ENCODE data around the gene GPRC6A. TPM values are rescaled to one million over a fixed set of nuclear protein-coding genes. Genes with fewer than 3 reads are reported as not detected.

GPRC6A gene
- total RNA-seq, 2 experiments from 2014 or later = not detected

GRCh38 chr6:116783852-116784251, 45.0 kb downstream of the GPRC6A start:
- H3K9me3 Mint-ChIP-seq = no peaks in the 10 kb centered on the region
- ChIA-PET POLR2A (no interaction called here), CTCF (no interaction called here)
- no peak overlapping the region for H3K4me3 Mint-ChIP-seq
- Histone ChIP-seq H3K9me3 (ENCODE audit: control insufficient read depth in 1 of 2, insufficient read depth in 1 of 2, low read length in 2 of 2) (no peaks in the 10 kb centered on the region), H3K4me3 (ENCODE audit: low read length) (no peak overlapping the region), H3K36me3 (ENCODE audit: insufficient read depth, low read length) (no peaks in the 10 kb centered on the region), H3K4me1 (ENCODE audit: insufficient read depth, low read length) (no peaks in the 10 kb centered on the region), H3K27ac (ENCODE audit: low read depth in 1 of 2, low read length in 2 of 2) (no peak overlapping the region), H3K27me3 (ENCODE audit: control insufficient read depth in 1 of 2, insufficient read depth in 2 of 2, low read length in 2 of 2) (peaks cover 10 to 17% of the 10 kb centered on the region in 2 experiments)
- TF ChIP-seq CTCF (IDR thresholded peaks at IDR 0.05) = no peak
- intact Hi-C loops (cut with DNase I, micrococcal nuclease) = no loop called here
- H3K27ac Mint-ChIP-seq = no peak overlapping the region
- H3K4me1 Mint-ChIP-seq (ENCODE audit: low read depth) = no peaks in the 10 kb centered on the region
- peaks cover 30% of the 10 kb centered on the region for H3K27me3 Mint-ChIP-seq
- ATAC-seq (ENCODE audit: poor library complexity) = no peak
- no peak for DNase-seq
- H3K36me3 Mint-ChIP-seq (ENCODE audit: low read depth) = no peaks in the 10 kb centered on the region

GRCh38 chr6:116779573-116780164, 49.2 kb downstream of the GPRC6A start:
- H3K27me3 ChIP-seq (ENCODE audit: control insufficient read depth in 1 of 2, insufficient read depth in 2 of 2, low read length in 2 of 2) = peaks cover 12 to 13% of the 10 kb centered on the region in 2 experiments
- no peak overlapping the region for H3K4me3 Mint-ChIP-seq
- no peaks in the 10 kb centered on the region for H3K9me3 Mint-ChIP-seq
- H3K4me1 Mint-ChIP-seq (ENCODE audit: low read depth) = no peaks in the 10 kb centered on the region
- H3K27ac Mint-ChIP-seq = no peak overlapping the region
- ATAC-seq (ENCODE audit: poor library complexity) (no peak), DNase-seq (peak in 2 of 14 experiments; percentile 7 to 12)
- intact Hi-C loops (cut with DNase I, micrococcal nuclease) = no loop called here
- no peaks in the 10 kb centered on the region for H3K9me3 ChIP-seq (ENCODE audit: control insufficient read depth in 1 of 2, insufficient read depth in 1 of 2, low read length in 2 of 2)
- H3K4me1 ChIP-seq (ENCODE audit: insufficient read depth, low read length) = no peaks in the 10 kb centered on the region
- POLR2A ChIA-PET = no interaction called here
- TF ChIP-seq CTCF (IDR thresholded peaks at IDR 0.05) = peak; percentile 43
- no peaks in the 10 kb centered on the region for H3K36me3 ChIP-seq (ENCODE audit: insufficient read depth, low read length)
- H3K36me3 Mint-ChIP-seq (ENCODE audit: low read depth) = no peaks in the 10 kb centered on the region
- no peak overlapping the region for H3K4me3 ChIP-seq (ENCODE audit: low read length)
- peaks cover 35% of the 10 kb centered on the region for H3K27me3 Mint-ChIP-seq
- no peak overlapping the region for H3K27ac ChIP-seq (ENCODE audit: low read depth in 1 of 2, low read length in 2 of 2)
- CTCF ChIA-PET = no interaction called here

- Mint-ChIP-seq H3K4me1 (ENCODE audit: low read depth) (no peaks in the 10 kb centered on the region), H3K4me3 (no peak overlapping the region), H3K27ac (no peak overlapping the region), H3K9me3 (no peaks in the 10 kb centered on the region), H3K36me3 (ENCODE audit: low read depth) (no peaks in the 10 kb centered on the region), H3K27me3 (peaks cover 48% of the 10 kb centered on the region)
- H3K4me1 ChIP-seq (ENCODE audit: insufficient read depth, low read length) = no peaks in the 10 kb centered on the region
- intact Hi-C loops (cut with DNase I, micrococcal nuclease) = no loop called here
- H3K9me3 ChIP-seq (ENCODE audit: control insufficient read depth in 1 of 2, insufficient read depth in 1 of 2, low read length in 2 of 2) = no peaks in the 10 kb centered on the region
- ChIA-PET POLR2A (no interaction called here), CTCF (no interaction called here)
- ATAC-seq (ENCODE audit: poor library complexity) = no peak
- H3K27me3 ChIP-seq (ENCODE audit: control insufficient read depth in 1 of 2, insufficient read depth in 2 of 2, low read length in 2 of 2) = peaks cover 7 to 10% of the 10 kb centered on the region in 2 experiments
- H3K27ac ChIP-seq (ENCODE audit: low read depth in 1 of 2, low read length in 2 of 2) = no peak overlapping the region
- H3K36me3 ChIP-seq (ENCODE audit: insufficient read depth, low read length) = no peaks in the 10 kb centered on the region
- no peak for TF ChIP-seq CTCF (IDR thresholded peaks at IDR 0.05)
- DNase-seq = no peak
- no peak overlapping the region for H3K4me3 ChIP-seq (ENCODE audit: low read length)
These were observed 55.0 kb downstream of the GPRC6A start for GRCh38 chr6:116773886-116774285.
